Measurements from ENCODE around the gene DIP2B.

- TF ChIP-seq FOXK2 (IDR thresholded peaks at IDR 0.05): no peak
- TF ChIP-seq PKNOX1 (IDR thresholded peaks at IDR 0.05): no peak
- no peak for TF ChIP-seq SUZ12 (IDR thresholded peaks at IDR 0.05)
- TF ChIP-seq L3MBTL2 (conservative IDR thresholded peaks at IDR 0.05): no peak
- TF ChIP-seq FOXA1 (IDR thresholded peaks at IDR 0.05): no peak
- TF ChIP-seq BHLHE40 (IDR thresholded peaks at IDR 0.05; ENCODE audit: borderline replicate concordance): no peak
Observed at GRCh38 chr12:50686406-50686805, 181.6 kb downstream of the DIP2B start.

Measured in HEK293T (cell line).